K562 (cell line): ENCODE measurements around the gene DBNDD2. TPM values are rescaled to one million over a fixed set of nuclear protein-coding genes. Genes with fewer than 3 reads are reported as not detected.
A peak's percentile ranks its signal among the peaks of the same experiment; 100 is the strongest.

Experiments
- ATAC-seq: fragments of 200-7000 bp; cut with Tn5 transposase; 3 replicates; pipeline ENCODE4 v1.9.1; 2020; ENCODE audit warnings: moderate library complexity
- BruUV-seq: library from RNA; stranded (reverse); fragments of 400-500 nt; replicated peaks from 2 replicates; lab custom pipeline; 2021; lab: Mats Ljungman, UMichigan
- CTCF ChIA-PET: fragments of 300-600 bp; formaldehyde crosslinking; extraction: SDS; loops from one replicate; lab custom pipeline; 2021; ENCODE audit warnings: low intra/inter-chr PET ratio; lab: Yijun Ruan, JAX
- POLR2A ChIA-PET: fragments of 300-600, 350-650 bp; sonication (Branson Sonifier 250); formaldehyde crosslinking; extraction: SDS; loops from one replicate; lab custom pipeline; 2021; ENCODE audit warnings: antibody characterized with exemption, inconsistent platforms; lab: Yijun Ruan, JAX
- DNase-seq, 4 experiments: peaks; one replicate each; pipeline versions ENCODE4 v3.0.0 to v3.0.0-alpha.2; 2011 to 2018; ENCODE audit warnings: low spot score in 3 of 4, mixed read lengths in 3 of 4; ENCODE audit errors: extremely low read depth in 1 of 4
- FAIRE-seq: peaks from 2 replicates; lab custom pipeline; 2011; peaks lifted over from hg19 to GRCh38; lab: Jason Lieb, UNC
- H2AFZ ChIP-seq: 2 replicates; pipeline ENCODE4 v1.6.0; 2011; ENCODE audit warnings: low read depth, low read length, control low read depth, inconsistent platforms
- H3K27ac ChIP-seq: fragments of 200-600 bp; 3 replicates; pipeline ENCODE4 v1.8.0; 2011; ENCODE audit warnings: low read depth, mild to moderate bottlenecking, control low read depth, inconsistent platforms, low read length, moderate library complexity, mixed read lengths; ENCODE audit errors: extremely low read depth
- H3K27me3 ChIP-seq, 2 experiments: fragments of 300-600 bp in 1 of 2; 2 replicates in 1 of 2; 3 replicates in 1 of 2; pipeline versions ENCODE4 v1.6.0 to v1.8.0; 2011; ENCODE audit warnings: inconsistent platforms in 2 of 2, low read length in 2 of 2, mild to moderate bottlenecking in 1 of 2, mixed read lengths in 1 of 2, moderate library complexity in 1 of 2; ENCODE audit not compliant: control insufficient read depth in 2 of 2, insufficient read depth in 2 of 2
- H3K36me3 ChIP-seq: fragments of 300-600 bp; 3 replicates; pipeline ENCODE4 v1.8.0; 2011; ENCODE audit warnings: mild to moderate bottlenecking, low read length, inconsistent platforms; ENCODE audit not compliant: control insufficient read depth, insufficient read depth
- H3K4me1 ChIP-seq, 2 experiments: fragments of 200-600 bp in 1 of 2; replicated peaks in 1 of 2; 2 replicates in 1 of 2; 3 replicates in 1 of 2; pipeline versions ENCODE4 v1.5.1 to v1.8.0; 2011; ENCODE audit warnings: inconsistent platforms in 2 of 2, low read length in 2 of 2, mild to moderate bottlenecking in 1 of 2, mixed read lengths in 1 of 2, moderate library complexity in 1 of 2; ENCODE audit not compliant: control insufficient read depth in 2 of 2, insufficient read depth in 2 of 2
- H3K4me2 ChIP-seq: 2 replicates; pipeline ENCODE4 v1.6.1; 2011; ENCODE audit warnings: low read length, control low read depth, inconsistent platforms, mixed read lengths; ENCODE audit not compliant: insufficient read depth
- H3K4me3 ChIP-seq: fragments of 200-600 bp; sonication (generic), shearing (Covaris generic); 2 replicates; pipeline ENCODE4 v1.5.1; 2016; ENCODE audit warnings: control low read depth, inconsistent platforms
- H3K79me2 ChIP-seq: fragments of 200-600 bp; 3 replicates; pipeline ENCODE4 v1.8.0; 2011; ENCODE audit warnings: low read length, inconsistent platforms; ENCODE audit not compliant: control insufficient read depth, insufficient read depth
- H3K9ac ChIP-seq, 2 experiments: 2 replicates each; pipeline versions ENCODE4 v1.6.0 to v1.6.1; 2011; ENCODE audit warnings: low read depth in 2 of 2, low read length in 2 of 2, control low read depth in 1 of 2, inconsistent platforms in 1 of 2, mild to moderate bottlenecking in 1 of 2, mixed read lengths in 1 of 2; ENCODE audit not compliant: insufficient read depth in 1 of 2
- H3K9me1 ChIP-seq: one replicate; pipeline ENCODE4 v1.6.0; 2011; ENCODE audit warnings: inconsistent platforms, mild to moderate bottlenecking, low read length, moderate library complexity; ENCODE audit not compliant: control insufficient read depth, insufficient read depth
- H3K9me3 ChIP-seq: replicated peaks from 2 replicates; pipeline ENCODE4 v1.5.1; 2011; ENCODE audit warnings: low read depth, low read length, inconsistent platforms; ENCODE audit not compliant: control insufficient read depth, insufficient read depth
- H4K20me1 ChIP-seq: replicated peaks from 2 replicates; pipeline ENCODE4 v1.6.1; 2011; ENCODE audit warnings: low read length, inconsistent platforms, mixed read lengths; ENCODE audit not compliant: control insufficient read depth, insufficient read depth
- FOSL1 ChIP-seq: fragments of 200-800 bp; sonication (Bioruptor generic); conservative IDR thresholded peaks from 2 replicates; pipeline ENCODE4 v1.6.1; 2016; ENCODE audit warnings: missing genetic modification characterization, missing compliant biosample characterization
- PML ChIP-seq: IDR thresholded peaks from 2 replicates; pipeline ENCODE4 v1.6.1; 2012; ENCODE audit warnings: low read length, inconsistent platforms
- SETDB1 ChIP-seq: IDR thresholded peaks from one replicate; pipeline ENCODE4 v1.6.1; 2012; ENCODE audit warnings: low read length, control low read depth, inconsistent platforms
- SPI1 ChIP-seq: IDR thresholded peaks from 2 replicates; pipeline ENCODE4 v1.6.1; 2011; ENCODE audit warnings: low read depth, low read length, control low read depth, borderline replicate concordance
- ZFP36 ChIP-seq: fragments of 150-350 bp; IDR thresholded peaks from 2 replicates; pipeline ENCODE4 v1.6.1; 2018; ENCODE audit warnings: low read length, low read depth; ENCODE audit not compliant: partially characterized antibody
- WGBS: fragments of 100-300 bp; shearing (Covaris generic); methylation state at CpG from one replicate; pipeline ENCODE4 v1.1.6; 2016; ENCODE audit warnings: low coverage, mixed read lengths; ENCODE audit not compliant: insufficient coverage; ENCODE audit errors: missing lambda C conversion rate; 5-methylcytosine and 5-hydroxymethylcytosine counted together
- in situ Hi-C: fragments of 300-500 bp; cut with MboI; formaldehyde crosslinking; loops from 4 replicates; pipeline ENCODE4 v1.15.0; 2018; ENCODE audit warnings: inconsistent platforms, mixed read lengths
- intact Hi-C: fragments of 100-400 bp; cut with micrococcal nuclease; formaldehyde crosslinking; loops from 2 replicates; pipeline ENCODE4 v1.14.2; 2022
- polyA plus RNA-seq, 8 experiments: library from polyadenylated mRNA; depleted of rRNA in 4 of 8; stranded (reverse) in 5 of 8; unstranded in 3 of 8; fragments of >200 nt; fragmentation: Nextera tagmentation in 2 of 8; fragmentation: Illumina TruSeq in 1 of 8; extraction: Ambion mirVana in 2 of 8; extraction: Trizol in 1 of 8; gene quantifications; 2 replicates each; pipeline versions ENCODE4 v1.2.1 to v1.2.3, GENCODE V29; 2011 to 2014; ENCODE audit warnings: inconsistent platforms in 1 of 8, missing spikeins in 1 of 8
- total RNA-seq, 7 experiments: library from RNA; depleted of rRNA in 6 of 7; stranded (reverse); fragments of >200 nt in 6 of 7; fragmentation: Illumina TruSeq in 2 of 7; extraction: Trizol in 2 of 7; gene quantifications; 2 replicates each; pipeline versions ENCODE4 v1.2.1 to v1.2.3, GENCODE V29; 2011 to 2021; ENCODE audit warnings: low replicate concordance in 1 of 7
- TF ChIP-seq, protein P1 (sequence below): fragments of 450-650 bp; IDR thresholded peaks from 2 replicates; pipeline ENCODE4 v1.6.1; 2017; ENCODE audit warnings: mild to moderate bottlenecking, moderate library complexity

DBNDD2 gene
- total and polyA plus RNA-seq, 9 of the 15 experiments (the other 6 are each of a cell fraction or from before 2014, with no cell fraction given): 12.8 to 64.0 (median 35.8) TPM

DNA sequence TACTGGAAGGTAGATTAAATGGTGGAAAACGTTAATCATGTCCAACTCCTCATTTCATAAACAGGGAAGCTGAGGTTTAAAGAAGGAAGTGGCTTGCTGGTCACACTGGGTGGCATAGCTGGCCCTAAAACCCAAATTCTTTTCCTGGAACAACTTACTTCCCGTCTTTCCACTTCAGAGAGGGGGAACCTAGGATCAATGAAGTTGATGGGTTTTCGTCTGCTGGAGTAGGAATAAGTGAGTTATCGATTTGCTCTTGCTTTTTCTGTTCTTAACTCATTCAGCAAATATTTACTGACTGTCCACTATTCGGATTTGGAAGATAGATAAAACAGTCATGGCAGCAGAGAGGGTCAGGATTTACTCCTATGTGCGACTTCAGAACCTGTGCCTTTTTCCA lies 46.3 kb upstream of the DBNDD2 start:
- Histone ChIP-seq H3K9ac (no peak overlapping the region), H3K4me3 (no peak overlapping the region), H4K20me1 (no peaks in the 10 kb centered on the region), H3K79me2 (peaks cover 20% of the 10 kb centered on the region), H3K27me3 (no peaks in the 10 kb centered on the region), H3K27ac (no peak overlapping the region), H2AFZ (no peak overlapping the region), H3K9me3 (no peaks in the 10 kb centered on the region), H3K4me2 (no peak overlapping the region), H3K9me1 (no peaks in the 10 kb centered on the region), H3K36me3 (peaks cover 20% of the 10 kb centered on the region), H3K4me1 (peaks cover 11 to 27% of the 10 kb centered on the region in 2 experiments)
- no peak for TF ChIP-seq SETDB1
- TF ChIP-seq, protein P1, sequence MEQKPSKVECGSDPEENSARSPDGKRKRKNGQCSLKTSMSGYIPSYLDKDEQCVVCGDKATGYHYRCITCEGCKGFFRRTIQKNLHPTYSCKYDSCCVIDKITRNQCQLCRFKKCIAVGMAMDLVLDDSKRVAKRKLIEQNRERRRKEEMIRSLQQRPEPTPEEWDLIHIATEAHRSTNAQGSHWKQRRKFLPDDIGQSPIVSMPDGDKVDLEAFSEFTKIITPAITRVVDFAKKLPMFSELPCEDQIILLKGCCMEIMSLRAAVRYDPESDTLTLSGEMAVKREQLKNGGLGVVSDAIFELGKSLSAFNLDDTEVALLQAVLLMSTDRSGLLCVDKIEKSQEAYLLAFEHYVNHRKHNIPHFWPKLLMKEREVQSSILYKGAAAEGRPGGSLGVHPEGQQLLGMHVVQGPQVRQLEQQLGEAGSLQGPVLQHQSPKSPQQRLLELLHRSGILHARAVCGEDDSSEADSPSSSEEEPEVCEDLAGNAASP: no peak
- TF ChIP-seq PML: no peak
- peak; percentile 44; the same call in 1 of the 2 replicates for TF ChIP-seq SPI1
- TF ChIP-seq ZFP36: no peak
- TF ChIP-seq FOSL1 (tag): no peak
- no TSS peak for BruUV-seq
- in situ Hi-C loops: no loop called here
- intact Hi-C loops: loop anchor here (2.0 to 10.0 kb wide), 3 partner anchors 39 to 613 kb away; partner anchors contain the start of gene ZNF335
- no peak for ATAC-seq
- ChIA-PET CTCF (interaction anchor here (2.3 kb wide), 1 partner anchor 75 kb away, joined by 12 read pairs; no protein-coding TSS in a partner anchor), POLR2A (interaction anchor here (1.3 to 2.5 kb wide), 4 partner anchors 10 to 75 kb away, joined by 5 to 16 read pairs (median 6); partner anchors contain the start of gene SDC4)
- peak; percentile 19 for FAIRE-seq
- 63% methylated on average over 6 of the region's 6 CpGs for WGBS
- no peak for DNase-seq
